D721Med (cell line): Measurements from ENCODE around the gene MEF2C.
"Not testable (repeated sequence)": the region's sequence is repeated elsewhere in the genome, so short reads cannot be mapped to it uniquely, and the experiment has no call there.

Source experiments
- DNase-seq: peaks from one replicate; pipeline ENCODE4 v3.0.0; 2011; ENCODE audit warnings: low spot score; ENCODE audit not compliant: insufficient read length
- FAIRE-seq: peaks from 2 replicates; lab custom pipeline; 2011; peaks lifted over from hg19 to GRCh38; lab: Jason Lieb, UNC
- TF ChIP-seq, protein P1 (sequence below): IDR thresholded peaks from 2 replicates; pipeline ENCODE4 v1.5.1; 2012; ENCODE audit warnings: mild to moderate bottlenecking, control low read depth; ENCODE audit not compliant: insufficient read depth; ENCODE audit errors: missing control alignments

Gene MEF2C

DNA sequence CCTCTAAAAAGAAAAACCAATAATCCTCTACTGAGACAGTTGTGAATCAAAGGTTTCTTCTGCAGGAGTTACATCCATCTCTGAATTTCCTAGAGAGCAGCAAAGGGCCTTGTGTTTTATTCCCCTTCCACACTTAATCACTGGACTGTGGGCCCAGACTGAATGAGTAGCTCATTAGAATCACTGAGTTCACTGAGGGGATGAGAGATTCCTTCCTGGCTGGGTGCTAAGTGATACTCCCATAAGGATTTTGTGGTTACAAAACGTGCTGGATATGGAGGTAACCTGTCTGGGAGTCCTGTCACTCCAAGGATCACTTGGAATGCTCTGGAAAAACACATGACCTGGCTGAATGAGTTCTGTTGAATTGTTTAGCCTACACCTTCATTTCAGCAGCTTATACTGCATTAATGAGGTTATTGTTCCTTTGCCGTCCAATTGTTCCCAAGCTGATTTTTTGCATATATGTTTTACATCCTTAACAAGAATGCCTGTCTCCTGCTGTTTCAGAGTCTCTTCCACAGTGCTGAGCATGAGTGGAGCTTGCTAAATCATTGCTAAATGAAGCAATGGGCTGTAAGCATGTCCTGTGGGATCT, 82.9 kb downstream of the MEF2C start:
- DNase-seq = no peak
- TF ChIP-seq, protein P1, sequence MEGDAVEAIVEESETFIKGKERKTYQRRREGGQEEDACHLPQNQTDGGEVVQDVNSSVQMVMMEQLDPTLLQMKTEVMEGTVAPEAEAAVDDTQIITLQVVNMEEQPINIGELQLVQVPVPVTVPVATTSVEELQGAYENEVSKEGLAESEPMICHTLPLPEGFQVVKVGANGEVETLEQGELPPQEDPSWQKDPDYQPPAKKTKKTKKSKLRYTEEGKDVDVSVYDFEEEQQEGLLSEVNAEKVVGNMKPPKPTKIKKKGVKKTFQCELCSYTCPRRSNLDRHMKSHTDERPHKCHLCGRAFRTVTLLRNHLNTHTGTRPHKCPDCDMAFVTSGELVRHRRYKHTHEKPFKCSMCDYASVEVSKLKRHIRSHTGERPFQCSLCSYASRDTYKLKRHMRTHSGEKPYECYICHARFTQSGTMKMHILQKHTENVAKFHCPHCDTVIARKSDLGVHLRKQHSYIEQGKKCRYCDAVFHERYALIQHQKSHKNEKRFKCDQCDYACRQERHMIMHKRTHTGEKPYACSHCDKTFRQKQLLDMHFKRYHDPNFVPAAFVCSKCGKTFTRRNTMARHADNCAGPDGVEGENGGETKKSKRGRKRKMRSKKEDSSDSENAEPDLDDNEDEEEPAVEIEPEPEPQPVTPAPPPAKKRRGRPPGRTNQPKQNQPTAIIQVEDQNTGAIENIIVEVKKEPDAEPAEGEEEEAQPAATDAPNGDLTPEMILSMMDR = no peak
- no peak for FAIRE-seq

DNA sequence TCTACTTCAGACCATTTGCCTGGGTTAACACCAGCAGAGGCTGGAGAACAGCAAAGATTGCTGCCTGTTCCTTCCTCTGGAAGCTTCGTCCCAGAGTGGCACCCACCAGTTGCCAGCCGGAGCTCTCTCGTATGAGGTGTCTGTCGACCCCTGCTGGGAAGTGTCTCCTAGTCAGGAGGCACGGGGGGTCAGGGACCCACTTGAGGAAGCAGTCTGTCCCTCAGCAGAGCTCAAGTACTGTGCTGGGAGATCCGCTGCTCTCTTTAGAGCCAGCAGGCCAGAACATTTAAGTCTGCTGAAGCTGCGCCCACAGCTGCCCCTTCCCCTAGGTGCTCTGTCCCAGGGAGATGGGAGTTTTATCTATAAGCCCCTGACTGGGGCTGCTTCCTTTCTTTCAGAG, 84.1 kb downstream of the MEF2C start:
- DNase-seq, FAIRE-seq: not testable (repeated sequence)

DNA sequence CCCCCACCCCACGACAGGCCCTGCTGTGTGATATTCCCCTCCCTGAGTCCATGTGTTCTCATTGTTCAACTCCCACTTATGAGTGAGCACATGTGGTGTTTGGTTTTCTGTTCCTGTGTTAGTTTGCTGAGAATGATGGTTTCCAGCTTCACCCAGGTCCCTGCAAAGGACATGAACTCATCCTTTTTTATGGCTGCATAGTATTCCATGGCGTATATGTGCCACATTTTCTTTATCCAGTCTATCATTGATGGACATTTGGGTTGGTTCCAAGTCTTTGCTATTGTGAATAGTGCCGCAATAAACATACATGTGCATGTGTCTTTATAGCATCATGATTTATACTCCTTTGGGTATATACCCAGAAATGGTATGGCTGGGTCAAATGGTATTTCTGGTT, 89.2 kb downstream of the MEF2C start:
- DNase-seq, FAIRE-seq: not testable (repeated sequence)

DNA sequence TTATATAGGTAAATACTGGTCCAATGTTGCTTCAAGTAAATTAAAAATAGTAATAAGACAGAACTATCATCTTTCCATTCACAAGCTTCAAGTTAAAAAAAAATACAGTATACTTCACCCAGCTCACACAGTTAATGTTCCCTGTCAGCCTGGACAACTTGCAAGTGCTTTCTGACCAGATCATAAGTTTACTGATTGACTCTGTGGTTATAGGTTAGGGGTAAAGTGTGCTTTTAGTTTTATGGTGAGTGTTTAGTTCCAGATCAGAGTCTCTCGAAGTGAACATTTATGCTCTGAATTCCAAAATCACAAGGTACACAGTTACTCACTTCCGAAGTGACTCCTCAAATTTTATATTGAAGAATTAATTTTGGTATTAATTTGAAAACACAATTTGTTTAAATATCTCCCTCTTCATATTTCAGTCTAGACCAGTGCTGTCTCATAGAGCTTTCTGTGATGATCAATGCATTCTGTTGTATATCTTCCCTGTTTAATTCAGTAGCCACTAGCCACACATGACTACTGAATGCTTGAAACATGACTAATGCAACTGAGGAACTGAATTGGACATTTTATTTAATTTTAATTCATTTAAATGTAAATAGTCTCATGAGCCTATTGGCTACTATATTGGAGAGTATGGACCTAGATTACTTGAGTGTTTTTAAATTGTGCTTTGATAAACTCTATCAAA, 90.7 kb downstream of the MEF2C start:
- TF ChIP-seq, protein P1 = no peak
- FAIRE-seq (no peak), DNase-seq (no peak)

DNA sequence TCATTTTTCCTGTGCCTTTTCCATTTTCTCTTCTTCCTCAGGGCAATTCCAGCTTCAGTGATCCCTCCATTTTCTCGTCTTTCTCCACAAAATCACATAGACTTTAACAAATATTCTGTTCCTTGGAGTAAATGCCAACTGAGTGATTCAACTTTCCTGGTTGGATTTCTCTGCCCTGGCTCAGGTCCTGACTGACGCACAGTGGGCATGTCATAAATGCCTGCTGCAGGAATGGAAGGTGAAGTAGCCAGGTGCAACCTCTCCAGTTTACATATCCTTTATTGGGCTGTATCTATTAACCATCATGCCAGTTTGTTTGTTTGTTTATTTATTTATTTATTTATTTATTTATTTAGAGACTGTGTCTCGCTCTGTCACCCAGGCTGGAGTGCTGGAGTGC, 95.1 kb downstream of the MEF2C start:
- DNase-seq (no peak), FAIRE-seq (no peak)
- TF ChIP-seq, protein P1 = no peak

DNA sequence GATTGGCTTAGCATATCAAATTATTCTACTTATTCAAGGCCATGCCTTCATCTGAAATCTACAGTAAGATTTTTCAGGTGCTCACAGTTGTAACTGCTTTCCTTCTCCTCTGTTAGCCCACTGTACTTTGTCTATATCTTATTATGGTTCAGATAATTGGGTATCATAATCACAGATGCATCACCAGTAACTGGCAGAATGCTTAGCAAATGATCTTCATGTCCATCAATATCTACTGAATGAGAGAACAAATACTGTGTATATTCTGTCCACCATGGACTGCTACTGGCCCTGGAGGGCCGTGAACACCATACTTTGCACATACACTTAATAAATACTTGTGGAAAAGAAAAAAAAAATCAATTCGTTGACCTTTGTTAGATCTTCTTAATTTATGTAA, 96.2 kb downstream of the MEF2C start:
- no peak for DNase-seq
- TF ChIP-seq, protein P1 = no peak
- FAIRE-seq = no peak

DNA sequence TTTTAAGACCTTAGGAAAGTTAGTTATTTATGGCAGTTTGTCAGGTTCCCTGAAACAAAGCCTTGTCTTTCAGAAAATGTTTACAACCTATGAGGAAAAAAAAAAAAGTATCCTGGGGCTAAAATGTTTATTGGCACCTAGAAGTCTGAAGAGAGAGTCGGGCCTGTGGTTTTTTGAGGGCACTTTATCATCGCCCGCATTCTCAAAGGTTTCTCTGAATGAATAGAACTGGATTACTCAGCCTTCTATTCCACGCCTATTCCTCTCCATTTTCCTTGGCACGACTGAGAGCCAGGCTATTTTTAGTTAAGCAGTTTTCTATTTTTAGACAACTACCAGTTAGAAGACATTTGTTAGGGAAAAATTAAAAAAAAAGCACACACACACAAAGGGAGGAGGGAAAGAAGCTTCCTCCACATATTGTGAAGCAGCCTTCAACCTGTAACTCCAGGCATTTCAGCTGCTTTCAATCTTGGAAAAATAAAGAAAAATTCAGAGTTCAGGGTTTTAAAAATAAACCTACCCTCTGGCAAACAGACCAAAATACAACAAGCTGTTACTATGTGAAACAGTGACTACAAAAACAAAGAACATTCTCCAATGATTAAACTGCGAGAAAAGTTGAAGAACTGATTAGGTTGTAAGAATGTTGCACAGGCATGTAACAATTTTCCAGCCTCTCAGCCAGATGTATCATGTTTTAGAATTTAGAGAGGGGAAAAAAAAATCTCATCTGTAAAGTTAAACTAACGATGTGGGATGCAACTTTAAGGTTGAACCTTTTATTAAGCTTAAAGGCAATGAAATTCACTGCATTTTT, 97.0 kb downstream of the MEF2C start:
- TF ChIP-seq, protein P1 = no peak
- DNase-seq (no peak), FAIRE-seq (no peak)

DNA sequence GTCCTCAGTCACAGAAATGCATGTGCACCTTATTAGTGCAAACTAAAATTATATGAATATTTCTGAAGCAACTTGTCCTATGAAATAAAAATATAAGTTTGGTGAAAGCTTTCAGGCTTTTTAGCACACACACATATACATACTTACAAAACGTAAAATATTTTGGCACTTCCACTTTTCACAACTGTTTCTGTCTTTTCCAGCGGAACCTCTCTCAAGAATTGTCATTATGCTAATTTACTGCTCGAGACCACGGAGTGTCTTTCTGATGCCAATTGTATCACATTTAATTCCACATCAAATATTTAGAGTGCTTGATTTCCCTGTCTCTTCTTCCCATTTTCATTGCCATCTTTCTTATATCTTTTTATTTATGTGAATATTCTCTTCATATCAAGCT, 100.4 kb downstream of the MEF2C start:
- TF ChIP-seq, protein P1 = no peak
- DNase-seq (no peak), FAIRE-seq (no peak)
